HL-60 (cell line): ENCODE results near the gene DENND1B.

Experiments
- DNase-seq, 2 experiments: peaks; one replicate each; pipeline ENCODE4 v3.0.0-alpha.2; 2010 to 2020; ENCODE audit warnings: low read depth in 1 of 2, low spot score in 1 of 2
- H3K27ac ChIP-seq: fragments of 250-450 bp; sonication (Bioruptor Pico); replicated peaks from 2 replicates; pipeline ENCODE4 v1.5.1; 2020; ENCODE audit warnings: mild to moderate bottlenecking, moderate library complexity
- H3K27me3 ChIP-seq: fragments of 250-450 bp; sonication (Bioruptor Pico); 2 replicates; pipeline ENCODE4 v1.5.1; 2021; ENCODE audit warnings: mild to moderate bottlenecking, moderate library complexity; ENCODE audit not compliant: insufficient read depth, poor library complexity, severe bottlenecking
- H3K4me3 ChIP-seq: replicated peaks from 2 replicates; pipeline ENCODE4 v1.5.1; 2011; ENCODE audit warnings: mild to moderate bottlenecking, control low read depth, low read length; ENCODE audit not compliant: insufficient read depth
- GABPA ChIP-seq: IDR thresholded peaks from 2 replicates; pipeline ENCODE4 v1.6.1; 2012; ENCODE audit warnings: low read depth
- POLR2AphosphoS5 ChIP-seq: IDR thresholded peaks from 2 replicates; pipeline ENCODE4 v1.6.1; 2012; ENCODE audit warnings: low read depth
- SPI1 ChIP-seq: IDR thresholded peaks from 2 replicates; pipeline ENCODE4 v1.6.1; 2012; ENCODE audit warnings: low read depth, mild to moderate bottlenecking, borderline replicate concordance
- TF ChIP-seq, protein P1 (sequence below): IDR thresholded peaks from 2 replicates; pipeline ENCODE4 v1.6.1; 2012; ENCODE audit warnings: low read depth; ENCODE audit not compliant: insufficient replicate concordance
- TF ChIP-seq, protein P2 (sequence below): IDR thresholded peaks from one replicate; pipeline ENCODE4 v1.5.1; 2011; ENCODE audit warnings: low read length, control low read depth, inconsistent platforms; ENCODE audit not compliant: insufficient read depth

The DENND1B gene

DNA sequence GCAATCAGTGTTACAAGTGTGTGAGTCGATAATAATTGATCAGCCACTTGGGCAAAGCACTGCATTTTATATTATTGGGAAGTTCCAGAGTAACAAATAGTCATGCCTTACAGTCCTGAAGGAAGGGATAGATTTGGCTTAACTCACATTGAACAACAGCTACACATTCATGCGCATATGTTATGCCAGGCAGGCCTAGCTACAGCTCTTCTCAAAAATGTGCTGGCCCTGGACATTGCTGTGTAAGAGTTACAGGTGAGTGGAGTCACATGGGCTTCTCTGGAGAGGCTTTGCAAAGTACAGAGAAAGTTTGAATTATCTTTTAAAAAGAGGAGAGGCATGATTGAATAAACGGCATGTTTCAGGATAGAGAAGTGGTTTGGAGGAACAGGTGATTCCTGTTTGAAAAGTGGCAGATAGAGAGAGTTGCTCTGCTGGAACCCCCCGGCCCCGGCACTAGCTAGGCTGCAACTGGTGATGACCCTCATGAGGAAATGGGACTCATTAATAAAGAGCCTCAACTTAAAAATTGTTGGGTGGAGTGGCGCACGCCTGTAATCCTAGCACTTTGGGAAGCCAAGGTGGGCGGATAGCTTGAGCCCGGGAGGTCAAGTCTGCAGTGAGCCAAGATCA lies 306.6 kb downstream of the DENND1B start:
- H3K27me3 ChIP-seq, result no peaks in the 10 kb centered on the region
- peak in 1 of 2 experiments; percentile 30 for DNase-seq
- H3K27ac ChIP-seq, result no peak overlapping the region
- TF ChIP-seq, protein P1, sequence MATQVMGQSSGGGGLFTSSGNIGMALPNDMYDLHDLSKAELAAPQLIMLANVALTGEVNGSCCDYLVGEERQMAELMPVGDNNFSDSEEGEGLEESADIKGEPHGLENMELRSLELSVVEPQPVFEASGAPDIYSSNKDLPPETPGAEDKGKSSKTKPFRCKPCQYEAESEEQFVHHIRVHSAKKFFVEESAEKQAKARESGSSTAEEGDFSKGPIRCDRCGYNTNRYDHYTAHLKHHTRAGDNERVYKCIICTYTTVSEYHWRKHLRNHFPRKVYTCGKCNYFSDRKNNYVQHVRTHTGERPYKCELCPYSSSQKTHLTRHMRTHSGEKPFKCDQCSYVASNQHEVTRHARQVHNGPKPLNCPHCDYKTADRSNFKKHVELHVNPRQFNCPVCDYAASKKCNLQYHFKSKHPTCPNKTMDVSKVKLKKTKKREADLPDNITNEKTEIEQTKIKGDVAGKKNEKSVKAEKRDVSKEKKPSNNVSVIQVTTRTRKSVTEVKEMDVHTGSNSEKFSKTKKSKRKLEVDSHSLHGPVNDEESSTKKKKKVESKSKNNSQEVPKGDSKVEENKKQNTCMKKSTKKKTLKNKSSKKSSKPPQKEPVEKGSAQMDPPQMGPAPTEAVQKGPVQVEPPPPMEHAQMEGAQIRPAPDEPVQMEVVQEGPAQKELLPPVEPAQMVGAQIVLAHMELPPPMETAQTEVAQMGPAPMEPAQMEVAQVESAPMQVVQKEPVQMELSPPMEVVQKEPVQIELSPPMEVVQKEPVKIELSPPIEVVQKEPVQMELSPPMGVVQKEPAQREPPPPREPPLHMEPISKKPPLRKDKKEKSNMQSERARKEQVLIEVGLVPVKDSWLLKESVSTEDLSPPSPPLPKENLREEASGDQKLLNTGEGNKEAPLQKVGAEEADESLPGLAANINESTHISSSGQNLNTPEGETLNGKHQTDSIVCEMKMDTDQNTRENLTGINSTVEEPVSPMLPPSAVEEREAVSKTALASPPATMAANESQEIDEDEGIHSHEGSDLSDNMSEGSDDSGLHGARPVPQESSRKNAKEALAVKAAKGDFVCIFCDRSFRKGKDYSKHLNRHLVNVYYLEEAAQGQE, result no peak
- peak; percentile 36; the same call in 1 of the 2 replicates for TF ChIP-seq SPI1
- no peak overlapping the region for H3K4me3 ChIP-seq

GRCh38 chr1:197467881-197468280 lies 307.4 kb downstream of the DENND1B start:
- no peak; the same call in 1 of the 2 replicates for TF ChIP-seq SPI1

DNA sequence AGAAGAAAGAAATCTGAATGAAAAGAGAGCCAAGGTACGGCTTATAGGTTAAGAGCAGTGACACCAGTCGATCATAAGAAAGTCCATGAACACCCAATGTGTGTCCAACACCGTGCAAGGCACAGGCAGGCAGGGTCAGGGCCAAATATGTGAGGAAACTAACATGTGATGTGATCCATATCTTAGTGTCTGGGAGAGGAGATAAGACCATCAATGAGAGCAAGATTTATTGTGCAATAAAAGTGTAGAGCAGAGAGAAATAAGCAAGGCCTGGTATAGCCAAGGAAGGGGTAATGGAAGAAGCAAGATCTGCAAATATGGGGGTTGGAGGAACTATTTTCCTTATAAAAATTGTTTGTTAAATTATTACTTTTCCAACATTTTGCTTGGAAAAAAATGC lies 308.5 kb downstream of the DENND1B start:
- Histone ChIP-seq H3K27ac (no peak overlapping the region), H3K27me3 (no peaks in the 10 kb centered on the region), H3K4me3 (no peak overlapping the region)
- TF ChIP-seq, protein P2, sequence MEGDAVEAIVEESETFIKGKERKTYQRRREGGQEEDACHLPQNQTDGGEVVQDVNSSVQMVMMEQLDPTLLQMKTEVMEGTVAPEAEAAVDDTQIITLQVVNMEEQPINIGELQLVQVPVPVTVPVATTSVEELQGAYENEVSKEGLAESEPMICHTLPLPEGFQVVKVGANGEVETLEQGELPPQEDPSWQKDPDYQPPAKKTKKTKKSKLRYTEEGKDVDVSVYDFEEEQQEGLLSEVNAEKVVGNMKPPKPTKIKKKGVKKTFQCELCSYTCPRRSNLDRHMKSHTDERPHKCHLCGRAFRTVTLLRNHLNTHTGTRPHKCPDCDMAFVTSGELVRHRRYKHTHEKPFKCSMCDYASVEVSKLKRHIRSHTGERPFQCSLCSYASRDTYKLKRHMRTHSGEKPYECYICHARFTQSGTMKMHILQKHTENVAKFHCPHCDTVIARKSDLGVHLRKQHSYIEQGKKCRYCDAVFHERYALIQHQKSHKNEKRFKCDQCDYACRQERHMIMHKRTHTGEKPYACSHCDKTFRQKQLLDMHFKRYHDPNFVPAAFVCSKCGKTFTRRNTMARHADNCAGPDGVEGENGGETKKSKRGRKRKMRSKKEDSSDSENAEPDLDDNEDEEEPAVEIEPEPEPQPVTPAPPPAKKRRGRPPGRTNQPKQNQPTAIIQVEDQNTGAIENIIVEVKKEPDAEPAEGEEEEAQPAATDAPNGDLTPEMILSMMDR, result no peak
- TF ChIP-seq POLR2AphosphoS5, result no peak
- TF ChIP-seq, protein P1, result no peak
- TF ChIP-seq GABPA, result no peak
- TF ChIP-seq SPI1, result no peak
- no peak for DNase-seq

More at GRCh38 chr1:197467881-197468280, 307.4 kb downstream of the DENND1B start:
- Histone ChIP-seq H3K4me3 (no peak overlapping the region), H3K27ac (no peak overlapping the region), H3K27me3 (no peaks in the 10 kb centered on the region)
- peak in 1 of 2 experiments; percentile 33 for DNase-seq

DNA sequence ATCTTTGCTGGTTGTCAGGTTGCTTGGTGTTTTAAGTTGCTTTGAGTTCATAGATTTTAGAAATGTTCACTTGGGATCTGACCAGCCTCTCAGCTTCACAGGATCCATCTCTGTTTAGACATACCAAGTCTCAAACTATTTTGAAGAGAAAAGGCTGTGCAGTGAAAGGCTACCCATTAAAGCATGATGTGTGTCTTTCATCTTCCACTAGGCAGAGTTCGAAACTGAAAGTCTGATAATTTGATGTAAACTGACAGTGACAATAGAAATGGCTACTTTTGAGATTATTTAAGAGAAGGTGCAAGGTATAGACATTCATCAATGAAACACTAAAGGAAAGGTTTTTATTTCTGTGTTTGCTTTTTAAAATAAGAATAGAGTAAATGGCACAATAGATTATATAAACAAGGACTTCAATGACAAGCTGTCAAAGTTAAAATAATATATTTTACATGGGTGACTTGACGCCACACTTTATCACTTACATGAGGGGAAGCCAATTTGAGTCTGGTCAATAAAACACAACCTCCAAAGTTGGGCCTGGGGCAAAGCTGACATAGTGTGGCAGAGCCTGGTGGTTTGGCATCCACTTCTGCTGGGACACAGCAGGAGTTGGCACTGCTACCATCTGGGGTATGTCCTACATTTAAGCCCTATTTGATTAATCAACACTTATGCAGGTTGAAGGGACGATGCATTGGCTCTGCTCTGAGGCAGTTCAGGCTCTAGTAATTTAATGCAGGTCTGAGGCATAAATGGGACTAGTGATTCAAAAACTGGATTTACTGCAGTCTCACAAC lies 309.6 kb downstream of the DENND1B start:
- Histone ChIP-seq H3K27me3 (no peaks in the 10 kb centered on the region), H3K27ac (no peak overlapping the region), H3K4me3 (no peak overlapping the region)
- TF ChIP-seq GABPA (no peak), SPI1 (no peak), POLR2AphosphoS5 (no peak)
- TF ChIP-seq, protein P1, result no peak
- TF ChIP-seq, protein P2, result no peak
- no peak for DNase-seq
